Psoas muscle (tissue), 8 donors: ENCODE results near the gene VGLL2. TPM values are rescaled to one million over a fixed set of nuclear protein-coding genes. Genes with fewer than 3 reads are reported as not detected.

Experiments
- ATAC-seq, 4 donors: fragments of 200-7000 bp; cut with Tn5 transposase; one replicate each; pipeline ENCODE4 v1.9.1; 2020; ENCODE audit warnings: moderate library complexity in 3 of 4, mild to moderate bottlenecking in 2 of 4
- DNase-seq, 2 donors: peaks; one replicate each; pipeline ENCODE4 v3.0.0-alpha.2; 2020
- H3K27ac ChIP-seq: fragments of 200-600 bp; one replicate; pipeline ENCODE4 v1.8.0; 2022
- H3K27me3 ChIP-seq, 3 donors: fragments of 200-600 bp in 1 of 3; one replicate each; pipeline versions ENCODE4 v1.6.1 to v1.8.0; 2013 to 2022; ENCODE audit warnings: low read length in 2 of 3, mild to moderate bottlenecking in 2 of 3, moderate library complexity in 1 of 3; ENCODE audit not compliant: insufficient read depth in 3 of 3
- H3K36me3 ChIP-seq, 2 donors: fragments of 200-600 bp in 1 of 2; one replicate each; pipeline versions ENCODE4 v1.6.1 to v1.8.0; 2013 to 2022; ENCODE audit warnings: low read depth in 1 of 2, mild to moderate bottlenecking in 1 of 2, moderate library complexity in 1 of 2; ENCODE audit not compliant: insufficient read depth in 1 of 2
- H3K4me1 ChIP-seq: fragments of 200-600 bp; one replicate; pipeline ENCODE4 v1.8.0; 2022
- H3K4me3 ChIP-seq: fragments of 200-600 bp; one replicate; pipeline ENCODE4 v1.8.0; 2022; ENCODE audit warnings: mild to moderate bottlenecking
- H3K9me3 ChIP-seq: fragments of 200-600 bp; one replicate; pipeline ENCODE4 v1.8.0; 2022
- WGBS, 3 donors: extraction: QIAGEN DNeasy Blood & Tissue Kit; methylation state at CpG; one replicate each; pipeline versions ENCODE4 v1.1.6 to v1.1.7; 2013; 5-methylcytosine and 5-hydroxymethylcytosine counted together
- intact Hi-C, 2 donors: fragments of 100-400 bp; cut with DNase I; formaldehyde crosslinking; loops; one replicate each; pipeline versions ENCODE4 v1.11.0 to v1.14.2; 2022
- polyA plus RNA-seq, 3 donors: library from polyadenylated mRNA; stranded (reverse); fragments of 200-250 nt; gene quantifications; one replicate each; pipeline ENCODE4 v1.2.3, GENCODE V29; 2013
- total RNA-seq, 4 donors: library from RNA; stranded (reverse); fragmentation: NEBNext Ultra II Directional in 2 of 4; extraction: Animal tissue kit (Norgen Biotek cat#: 25700) in 2 of 4; gene quantifications; one replicate each; pipeline versions ENCODE4 v1.2.1 to v1.2.4, GENCODE V29; 2021 to 2023
- TF ChIP-seq, protein P1 (sequence below): fragments of 200-600 bp; IDR thresholded peaks from one replicate; pipeline ENCODE4 v1.8.0; 2022; ENCODE audit warnings: antibody characterized with exemption
- donor health status: healthy with polysubstance abuse.
- donor health status: DM: no; HTN: no; CAD: no; lungs with moderate emphysema.
- donor health status: Bipolar disorder and iron deficiency.
- donor health status: healthy.
- donor health status: DM: yes; HTN: yes; CAD: no.
- donor health status: DM: no; HTN: no; CAD: no.
- donor health status: DM: no; HTN: no; CAD: no.
- donor health status: DM: yes; HTN: yes; CAD: no.

Gene VGLL2
- total and polyA plus RNA-seq, 7 donors = 13.1 to 108 (median 70.9) TPM

DNA sequence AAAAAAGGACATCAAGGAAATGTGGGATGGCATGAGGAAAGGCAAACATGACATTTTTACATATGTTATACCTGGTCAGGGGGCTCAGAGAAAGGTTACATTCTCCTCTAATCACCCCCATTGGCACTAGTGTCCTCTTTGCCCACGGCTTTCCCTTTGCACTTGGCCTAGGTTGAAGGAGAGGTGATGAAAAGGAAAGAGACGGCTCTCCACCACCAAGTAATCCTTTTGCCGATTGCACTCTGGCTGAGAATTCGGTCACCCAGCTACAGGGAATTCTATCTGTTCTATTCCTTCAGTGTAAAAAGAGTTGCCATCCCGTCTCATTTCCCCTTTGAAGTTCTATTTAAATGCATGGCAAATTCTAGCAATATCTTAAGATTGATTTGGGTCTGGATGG, 10.4 kb downstream of the VGLL2 start:
- intact Hi-C loops = no loop called here
- Histone ChIP-seq H3K36me3 (no peaks in the 10 kb centered on the region), H3K27ac (peak overlapping the region; percentile 95), H3K27me3 (no peaks in the 10 kb centered on the region), H3K4me3 (peak overlapping the region; percentile 50), H3K4me1 (peaks cover 36% of the 10 kb centered on the region), H3K9me3 (no peaks in the 10 kb centered on the region)
- TF ChIP-seq, protein P1, sequence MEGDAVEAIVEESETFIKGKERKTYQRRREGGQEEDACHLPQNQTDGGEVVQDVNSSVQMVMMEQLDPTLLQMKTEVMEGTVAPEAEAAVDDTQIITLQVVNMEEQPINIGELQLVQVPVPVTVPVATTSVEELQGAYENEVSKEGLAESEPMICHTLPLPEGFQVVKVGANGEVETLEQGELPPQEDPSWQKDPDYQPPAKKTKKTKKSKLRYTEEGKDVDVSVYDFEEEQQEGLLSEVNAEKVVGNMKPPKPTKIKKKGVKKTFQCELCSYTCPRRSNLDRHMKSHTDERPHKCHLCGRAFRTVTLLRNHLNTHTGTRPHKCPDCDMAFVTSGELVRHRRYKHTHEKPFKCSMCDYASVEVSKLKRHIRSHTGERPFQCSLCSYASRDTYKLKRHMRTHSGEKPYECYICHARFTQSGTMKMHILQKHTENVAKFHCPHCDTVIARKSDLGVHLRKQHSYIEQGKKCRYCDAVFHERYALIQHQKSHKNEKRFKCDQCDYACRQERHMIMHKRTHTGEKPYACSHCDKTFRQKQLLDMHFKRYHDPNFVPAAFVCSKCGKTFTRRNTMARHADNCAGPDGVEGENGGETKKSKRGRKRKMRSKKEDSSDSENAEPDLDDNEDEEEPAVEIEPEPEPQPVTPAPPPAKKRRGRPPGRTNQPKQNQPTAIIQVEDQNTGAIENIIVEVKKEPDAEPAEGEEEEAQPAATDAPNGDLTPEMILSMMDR = no peak
- DNase-seq (no peak), ATAC-seq (peak; percentile 57 to 73 (median 60))
- 15 to 36% (median 22%) methylated on average over 5 of the region's 5 CpGs for WGBS, 3 donors

DNA sequence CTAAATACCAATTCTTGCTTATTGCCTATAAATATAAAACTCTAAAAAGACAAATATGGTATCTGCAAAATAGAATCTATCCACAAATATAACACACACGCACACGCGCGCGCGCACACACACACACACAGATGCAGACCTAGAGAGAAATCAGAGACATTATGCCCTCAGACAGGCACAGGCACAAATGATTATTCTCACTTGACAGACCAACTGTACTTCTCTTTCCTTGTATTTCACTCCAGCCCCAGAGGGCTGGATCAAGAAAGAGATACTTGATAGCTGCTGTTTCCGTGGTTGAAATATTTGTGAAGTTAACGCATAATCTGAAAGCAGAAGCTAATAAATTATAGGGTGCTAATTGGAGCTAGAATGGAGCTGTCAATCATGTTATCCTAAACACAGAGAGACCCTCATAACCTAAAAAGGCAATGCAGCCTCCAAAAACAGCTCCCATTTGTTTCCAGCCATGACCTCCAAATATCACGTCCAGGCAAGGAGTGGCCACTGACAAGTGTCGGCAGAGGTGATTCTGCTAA, 11.5 kb downstream of the VGLL2 start:
- DNase-seq (no peak), ATAC-seq (peak; percentile 48 to 75 (median 62))
- Histone ChIP-seq H3K36me3 (no peaks in the 10 kb centered on the region), H3K4me1 (peaks cover 36% of the 10 kb centered on the region), H3K9me3 (no peaks in the 10 kb centered on the region), H3K27ac (peak overlapping the region; percentile 95), H3K27me3 (no peaks in the 10 kb centered on the region), H3K4me3 (peak overlapping the region; percentile 50)
- WGBS, 3 donors = 30 to 57% (median 34%) methylated on average over 10 of the region's 10 CpGs
- TF ChIP-seq, protein P1 = no peak
- intact Hi-C loops = no loop called here

DNA sequence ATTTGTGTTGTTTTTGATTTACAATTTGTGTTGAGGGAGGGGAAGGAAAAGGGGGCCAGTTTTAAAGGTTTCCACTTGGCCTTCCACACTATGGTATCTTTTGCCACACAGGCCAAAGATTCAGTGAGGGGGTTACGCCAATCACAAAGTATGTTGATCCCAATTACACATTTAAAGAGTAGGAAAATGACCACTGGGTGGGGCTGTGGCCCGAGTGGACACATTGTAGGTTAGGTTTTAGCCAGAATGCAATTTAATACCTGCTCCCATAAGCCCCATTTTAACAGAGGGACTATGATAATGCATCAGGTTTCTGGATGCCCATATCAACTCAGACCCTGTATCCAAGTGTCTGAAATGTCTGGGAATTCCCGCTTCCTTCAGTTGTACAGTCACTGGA, 15.6 kb downstream of the VGLL2 start:
- no peak overlapping the region for H3K4me3 ChIP-seq

DNA sequence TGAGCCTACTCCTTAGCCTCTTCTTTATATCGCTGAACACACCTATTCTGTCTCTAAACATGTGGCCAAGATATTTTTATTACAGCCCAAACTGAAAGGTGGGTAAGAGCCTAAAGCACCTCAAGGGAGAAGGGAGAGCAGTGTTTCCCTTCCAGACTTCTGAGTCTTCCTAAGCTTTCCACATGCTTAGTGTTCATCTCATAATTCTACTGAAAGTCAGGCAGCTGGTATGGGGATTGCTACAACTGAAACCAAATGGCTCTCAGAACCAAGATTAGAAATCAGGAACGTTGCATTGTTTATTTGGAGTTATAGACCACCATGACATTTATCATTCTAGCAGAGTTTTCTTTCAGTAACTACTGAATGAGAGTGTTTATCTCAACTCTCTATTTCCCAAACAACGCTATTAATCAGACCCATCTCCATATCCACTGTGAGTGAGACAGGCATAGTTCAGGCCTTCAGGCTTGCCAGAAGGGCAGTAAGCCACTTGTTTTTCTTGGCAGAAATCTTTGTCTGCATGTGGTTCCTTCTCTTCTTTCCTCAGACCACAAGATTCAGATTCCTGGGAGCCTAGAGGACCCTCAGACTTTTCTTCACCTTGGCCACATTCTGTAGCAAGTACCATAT, 22.8 kb downstream of the VGLL2 start:
- no peaks in the 10 kb centered on the region for H3K27me3 ChIP-seq
- peaks cover 28% of the 10 kb centered on the region for H3K4me1 ChIP-seq
- ATAC-seq (peak; percentile 55 to 76 (median 70)), DNase-seq (no peak)
- 28 to 47% (median 33%) methylated on average over 3 of the region's 3 CpGs for WGBS, 3 donors
- no peaks in the 10 kb centered on the region for H3K36me3 ChIP-seq
- peak overlapping the region; percentile 90 for H3K27ac ChIP-seq
- TF ChIP-seq, protein P1 = no peak
- peak overlapping the region; percentile 47 for H3K4me3 ChIP-seq
- intact Hi-C loops = no loop called here
- no peaks in the 10 kb centered on the region for H3K9me3 ChIP-seq

More for the DNA sequence above, 15.6 kb downstream of the VGLL2 start:
- peak in 1 of 2 donors; percentile 41 for DNase-seq
- Histone ChIP-seq H3K27ac (peak overlapping the region; percentile 25), H3K9me3 (no peaks in the 10 kb centered on the region), H3K36me3 (no peaks in the 10 kb centered on the region), H3K4me1 (peaks cover 11% of the 10 kb centered on the region), H3K27me3 (no peaks in the 10 kb centered on the region)
- 71 to 78% (median 76%) methylated on average over 3 of the region's 3 CpGs for WGBS, 3 donors
- TF ChIP-seq, protein P1 = peak; percentile 28
- peak; percentile 44 to 81 (median 74) for ATAC-seq
- intact Hi-C loops = loop anchor here (2.0 to 5.0 kb wide), 2 partner anchors 36 kb away; no protein-coding TSS in a partner anchor
